VCaP (cell line): ENCODE measurements around the gene CMBL.

Experiments
- H3K27ac ChIP-seq: fragments of 450-650 bp; 2 replicates; pipeline ENCODE4 v1.5.1; 2017
- CTCF ChIP-seq: fragments of 450-650 bp; conservative IDR thresholded peaks from 2 replicates; pipeline ENCODE4 v1.5.1; 2017; ENCODE audit warnings: mild to moderate bottlenecking, moderate library complexity

The CMBL gene

GRCh38 chr5:10303699-10304170, 4.0 kb downstream of the CMBL start:
- TF ChIP-seq CTCF = no peak

GRCh38 chr5:10303201-10303600, 4.5 kb downstream of the CMBL start:
- TF ChIP-seq CTCF = no peak
- peak overlapping the region; percentile 99 for H3K27ac ChIP-seq

More at GRCh38 chr5:10303699-10304170, 4.0 kb downstream of the CMBL start:
- H3K27ac ChIP-seq = peak overlapping the region; percentile 99

- TF ChIP-seq CTCF = no peak
- H3K27ac ChIP-seq = peak overlapping the region; percentile 99
These were observed 5.7 kb downstream of the CMBL start for GRCh38 chr5:10301842-10302610.

GRCh38 chr5:10301266-10301665, 6.4 kb downstream of the CMBL start:
- peak overlapping the region; percentile 99 for H3K27ac ChIP-seq
- no peak for TF ChIP-seq CTCF

GRCh38 chr5:10300246-10300645, 7.5 kb downstream of the CMBL start:
- H3K27ac ChIP-seq = peak overlapping the region; percentile 99
- no peak for TF ChIP-seq CTCF

GRCh38 chr5:10297646-10298204, 10.0 kb downstream of the CMBL start:
- TF ChIP-seq CTCF = no peak
- peak overlapping the region; percentile 99 for H3K27ac ChIP-seq

GRCh38 chr5:10295619-10296326, 11.9 kb downstream of the CMBL start:
- TF ChIP-seq CTCF = no peak
- peak overlapping the region; percentile 99; the same call in 1 of the 2 replicates for H3K27ac ChIP-seq
